Transverse colon (tissue), 4 donors: Measurements from ENCODE around the gene LRRC63. TPM values are rescaled to one million over a fixed set of nuclear protein-coding genes. Genes with fewer than 3 reads are reported as not detected.

Source experiments
- DNase-seq: peaks from one replicate; pipeline ENCODE4 v3.0.0-alpha.2; 2019
- H3K27ac ChIP-seq, 4 donors: fragments of 200-600 bp; sonication (generic); 2 replicates each; pipeline ENCODE4 v1.5.1; 2016 to 2018; ENCODE audit warnings: inconsistent platforms in 4 of 4
- H3K27me3 ChIP-seq: fragments of 200-600 bp; sonication (generic); 2 replicates; pipeline ENCODE4 v1.5.1; 2017; ENCODE audit warnings: inconsistent platforms
- H3K36me3 ChIP-seq, 4 donors: fragments of 200-600 bp; sonication (generic); 2 replicates each; pipeline ENCODE4 v1.5.1; 2017 to 2019; ENCODE audit warnings: inconsistent platforms in 4 of 4
- H3K4me1 ChIP-seq, 4 donors: fragments of 200-600 bp; sonication (generic); 2 replicates each; pipeline ENCODE4 v1.5.1; 2017 to 2020; ENCODE audit warnings: inconsistent platforms in 4 of 4
- H3K4me3 ChIP-seq, 4 donors: fragments of 200-600 bp; sonication (generic); 1 replicate in 1 of 4; 2 replicates in 3 of 4; pipeline versions ENCODE4 v1.5.1 to v1.6.1; 2017 to 2019; ENCODE audit warnings: inconsistent platforms in 4 of 4
- H3K9me3 ChIP-seq, 2 donors: fragments of 200-600 bp; sonication (generic); 2 replicates each; pipeline ENCODE4 v1.5.1; 2017 to 2019; ENCODE audit warnings: inconsistent platforms in 2 of 2
- CTCF ChIP-seq, 5 experiments: fragments of 200-600 bp in 3 of 5; fragments of 450-650 bp in 2 of 5; sonication (generic) in 3 of 5; IDR thresholded peaks; 1 replicate in 2 of 5; 2 replicates in 3 of 5; pipeline ENCODE4 v1.5.1; 2016 to 2017; ENCODE audit warnings: antibody characterized with exemption in 5 of 5, inconsistent platforms in 3 of 5, mild to moderate bottlenecking in 2 of 5, moderate library complexity in 1 of 5
- EP300 ChIP-seq: sonication (generic); formaldehyde crosslinking; IDR thresholded peaks from one replicate; pipeline ENCODE4 v1.6.1; 2017; ENCODE audit warnings: antibody characterized with exemption, low read depth
- POLR2A ChIP-seq: fragments of 450-650 bp; IDR thresholded peaks from one replicate; pipeline ENCODE4 v1.6.1; 2016; ENCODE audit warnings: antibody characterized with exemption, mild to moderate bottlenecking, moderate library complexity
- POLR2AphosphoS5 ChIP-seq, 3 donors: sonication (generic); formaldehyde crosslinking; IDR thresholded peaks; one replicate each; pipeline ENCODE4 v1.6.1; 2016; ENCODE audit warnings: antibody characterized with exemption in 3 of 3
- WGBS, 2 donors: methylation state at CpG; one replicate each; pipeline ENCODE4 v1.1.5; 2018; ENCODE audit warnings: low coverage in 1 of 2; 5-methylcytosine and 5-hydroxymethylcytosine counted together
- in situ Hi-C, 4 donors: fragments of 200-750 bp; cut with MboI; loops; one replicate each; pipeline versions ENCODE4 v1.15.0 to v1.15.1; 2017; ENCODE audit warnings: low sequenced_read_pairs in 3 of 4, low pct_ligation_motif_present in 1 of 4, low pct_unique_long_range_greater_than_20kb in 1 of 4
- intact Hi-C: fragments of 100-400 bp; cut with DNase I; formaldehyde crosslinking; loops from one replicate; pipeline ENCODE4 v1.15.1; 2023; ENCODE audit warnings: low total_unique reads
- total RNA-seq, 4 donors: library from RNA; depleted of rRNA; stranded (reverse); fragments of >200 nt; gene quantifications; one replicate each; pipeline ENCODE4 v1.1.0, GENCODE V29; 2016

The LRRC63 gene
- total RNA-seq, 4 donors from 2014 or later, result 0.32 TPM; not detected in 3

- intact Hi-C loops (no loop called here), in situ Hi-C loops (no loop called here)
- TF ChIP-seq POLR2AphosphoS5 (IDR thresholded peaks at IDR 0.05) (no peak), EP300 (no peak), CTCF (IDR thresholded peaks at IDR 0.05) (no peak), POLR2A (no peak)
- Histone ChIP-seq H3K4me1 (peaks cover 0 to 5% (median 0%) of the 10 kb centered on the region in 4 donors), H3K4me3 (no peak overlapping the region), H3K27me3 (no peaks in the 10 kb centered on the region), H3K36me3 (no peaks in the 10 kb centered on the region), H3K27ac (no peak overlapping the region), H3K9me3 (no peaks in the 10 kb centered on the region)
- no peak for DNase-seq
- WGBS, 2 donors, result 87 to 95% methylated on average over 4 of the region's 4 CpGs
These were observed 26.1 kb upstream of the LRRC63 start for GRCh38 chr13:46185634-46186033.

GRCh38 chr13:46192412-46192811 is 19.3 kb upstream of the LRRC63 start:
- Histone ChIP-seq H3K27ac (no peak overlapping the region), H3K4me3 (no peak overlapping the region), H3K36me3 (no peaks in the 10 kb centered on the region), H3K27me3 (no peaks in the 10 kb centered on the region), H3K9me3 (no peaks in the 10 kb centered on the region), H3K4me1 (no peaks in the 10 kb centered on the region)
- no peak for DNase-seq
- intact Hi-C loops, result no loop called here
- WGBS, 2 donors, result 26 to 63% methylated on average over 1 of the region's 1 CpG
- in situ Hi-C loops, result no loop called here
- TF ChIP-seq CTCF (IDR thresholded peaks at IDR 0.05), result no peak
- TF ChIP-seq POLR2A, result no peak
- TF ChIP-seq EP300, result no peak
- TF ChIP-seq POLR2AphosphoS5 (IDR thresholded peaks at IDR 0.05), result no peak

- Histone ChIP-seq H3K36me3 (no peaks in the 10 kb centered on the region), H3K9me3 (no peaks in the 10 kb centered on the region), H3K4me3 (no peak overlapping the region), H3K27ac (no peak overlapping the region), H3K27me3 (no peaks in the 10 kb centered on the region), H3K4me1 (no peaks in the 10 kb centered on the region)
- intact Hi-C loops, result no loop called here
- in situ Hi-C loops, result no loop called here
- no peak for TF ChIP-seq EP300
- TF ChIP-seq POLR2A, result no peak
- no peak for TF ChIP-seq CTCF (IDR thresholded peaks at IDR 0.05)
- TF ChIP-seq POLR2AphosphoS5 (IDR thresholded peaks at IDR 0.05), result no peak
- 86 to 93% methylated on average over 1 of the region's 1 CpG for WGBS, 2 donors
- DNase-seq, result no peak
These were observed 16.7 kb upstream of the LRRC63 start for GRCh38 chr13:46195016-46195415.

GRCh38 chr13:46197299-46198048 is 14.3 kb upstream of the LRRC63 start:
- DNase-seq, result no peak
- TF ChIP-seq POLR2AphosphoS5 (IDR thresholded peaks at IDR 0.05) (no peak), POLR2A (no peak), CTCF (IDR thresholded peaks at IDR 0.05) (no peak), EP300 (no peak)
- Histone ChIP-seq H3K27me3 (no peaks in the 10 kb centered on the region), H3K4me1 (no peaks in the 10 kb centered on the region), H3K9me3 (no peaks in the 10 kb centered on the region), H3K4me3 (no peak overlapping the region), H3K36me3 (no peaks in the 10 kb centered on the region), H3K27ac (no peak overlapping the region)
- 72 to 79% methylated on average over 4 of the region's 4 CpGs for WGBS, 2 donors
- in situ Hi-C loops, result no loop called here
- intact Hi-C loops, result no loop called here
